Measurements from ENCODE around the gene OR2H1. TPM values are rescaled to one million over a fixed set of nuclear protein-coding genes. Genes with fewer than 3 reads are reported as not detected.
A peak's percentile ranks its signal among the peaks of the same experiment; 100 is the strongest.

The OR2H1 gene
- total RNA-seq, 2 donors from 2014 or later: not detected

- H3K36me3 Mint-ChIP-seq (ENCODE audit: low read depth): no peaks in the 10 kb centered on the region
- H3K36me3 ChIP-seq (ENCODE audit: control insufficient read depth, insufficient read depth, low read length): no peaks in the 10 kb centered on the region
- no peak overlapping the region for H3K9ac ChIP-seq (ENCODE audit: extremely low read depth, low read length, poor library complexity, severe bottlenecking)
- no peaks in the 10 kb centered on the region for H3K4me1 ChIP-seq (ENCODE audit: control insufficient read depth, insufficient read depth, low read length)
- H3K27me3 ChIP-seq (ENCODE audit: control insufficient read depth, insufficient read depth, low read length, poor library complexity, severe bottlenecking): no peaks in the 10 kb centered on the region
- H3K4me3 ChIP-seq (ENCODE audit: low read length): no peak overlapping the region
- H3K4me1 Mint-ChIP-seq: no peaks in the 10 kb centered on the region
- H3K27me3 Mint-ChIP-seq (ENCODE audit: insufficient read depth): no peaks in the 10 kb centered on the region
- 98 to 100% methylated on average over 2 to 3 of the region's 3 CpGs for WGBS, 2 experiments (ENCODE audit: insufficient coverage in 1 of 2, insufficient read length in 1 of 2)
- no peak overlapping the region for H3K27ac Mint-ChIP-seq
- DNase-seq: peak; percentile 20
- no peak overlapping the region for H3K4me3 Mint-ChIP-seq
- H3K9me3 ChIP-seq (ENCODE audit: control insufficient read depth, low read length): no peaks in the 10 kb centered on the region
- TF ChIP-seq CTCF (conservative IDR thresholded peaks at IDR 0.05): no peak
- no peaks in the 10 kb centered on the region for H3K9me3 Mint-ChIP-seq
- no peak overlapping the region for H3K27ac ChIP-seq (ENCODE audit: low read depth, low read length)
These were observed 48.9 kb downstream of the OR2H1 start for GRCh38 chr6:29505808-29506207.

- no peaks in the 10 kb centered on the region for H3K36me3 Mint-ChIP-seq (ENCODE audit: low read depth)
- H3K9me3 ChIP-seq (ENCODE audit: control insufficient read depth, low read length): no peaks in the 10 kb centered on the region
- H3K4me3 Mint-ChIP-seq: no peak overlapping the region
- H3K27me3 Mint-ChIP-seq (ENCODE audit: insufficient read depth): no peaks in the 10 kb centered on the region
- no peaks in the 10 kb centered on the region for H3K4me1 ChIP-seq (ENCODE audit: control insufficient read depth, insufficient read depth, low read length)
- no peak overlapping the region for H3K27ac Mint-ChIP-seq
- no peak overlapping the region for H3K4me3 ChIP-seq (ENCODE audit: low read length)
- H3K36me3 ChIP-seq (ENCODE audit: control insufficient read depth, insufficient read depth, low read length): no peaks in the 10 kb centered on the region
- H3K9ac ChIP-seq (ENCODE audit: extremely low read depth, low read length, poor library complexity, severe bottlenecking): no peak overlapping the region
- H3K27ac ChIP-seq (ENCODE audit: low read depth, low read length): no peak overlapping the region
- no peaks in the 10 kb centered on the region for H3K4me1 Mint-ChIP-seq
- peak; percentile 10 for DNase-seq
- no peak for TF ChIP-seq CTCF (conservative IDR thresholded peaks at IDR 0.05)
- 87% methylated on average over 5 to 11 of the region's 11 CpGs for WGBS, 2 experiments (ENCODE audit: insufficient coverage in 1 of 2, insufficient read length in 1 of 2)
- no peaks in the 10 kb centered on the region for H3K27me3 ChIP-seq (ENCODE audit: control insufficient read depth, insufficient read depth, low read length, poor library complexity, severe bottlenecking)
- H3K9me3 Mint-ChIP-seq: no peaks in the 10 kb centered on the region
These were observed 49.6 kb downstream of the OR2H1 start for GRCh38 chr6:29506446-29507067.

GRCh38 chr6:29507319-29507718 is 50.4 kb downstream of the OR2H1 start:
- Mint-ChIP-seq H3K4me3 (no peak overlapping the region), H3K36me3 (ENCODE audit: low read depth) (no peaks in the 10 kb centered on the region), H3K27ac (no peak overlapping the region), H3K4me1 (no peaks in the 10 kb centered on the region), H3K27me3 (ENCODE audit: insufficient read depth) (no peaks in the 10 kb centered on the region), H3K9me3 (no peaks in the 10 kb centered on the region)
- Histone ChIP-seq H3K36me3 (ENCODE audit: control insufficient read depth, insufficient read depth, low read length) (no peaks in the 10 kb centered on the region), H3K9me3 (ENCODE audit: control insufficient read depth, low read length) (no peaks in the 10 kb centered on the region), H3K27ac (ENCODE audit: low read depth, low read length) (no peak overlapping the region), H3K4me1 (ENCODE audit: control insufficient read depth, insufficient read depth, low read length) (no peaks in the 10 kb centered on the region), H3K27me3 (ENCODE audit: control insufficient read depth, insufficient read depth, low read length, poor library complexity, severe bottlenecking) (no peaks in the 10 kb centered on the region), H3K9ac (ENCODE audit: extremely low read depth, low read length, poor library complexity, severe bottlenecking) (no peak overlapping the region), H3K4me3 (ENCODE audit: low read length) (no peak overlapping the region)
- 91 to 94% methylated on average over 5 of the region's 5 CpGs for WGBS, 2 experiments (ENCODE audit: insufficient coverage in 1 of 2, insufficient read length in 1 of 2)
- DNase-seq: peak; percentile 29
- TF ChIP-seq CTCF (conservative IDR thresholded peaks at IDR 0.05): no peak
